H1 (cell line): ENCODE data around the gene STOML1. TPM values are rescaled to one million over a fixed set of nuclear protein-coding genes. Genes with fewer than 3 reads are reported as not detected.

Source experiments
- CTCF ChIA-PET: fragments of 300-600 bp; sonication (Branson Sonifier 250); formaldehyde crosslinking; loops from one replicate; lab custom pipeline; 2021; ENCODE audit not compliant: partially characterized antibody; lab: Charles Lee
- POLR2A ChIA-PET: fragments of 300-600 bp; sonication (Branson Sonifier 250); formaldehyde crosslinking; loops from one replicate; lab custom pipeline; 2021; ENCODE audit warnings: inconsistent platforms; ENCODE audit not compliant: partially characterized antibody; lab: Charles Lee
- DNase-seq, 2 experiments: peaks; one replicate each; pipeline versions ENCODE4 v3.0.0 to v3.0.0-alpha.2; 2010 to 2022; ENCODE audit warnings: low spot score in 2 of 2, low read depth in 1 of 2, mixed read lengths in 1 of 2
- FAIRE-seq: peaks from 2 replicates; lab custom pipeline; 2011; peaks lifted over from hg19 to GRCh38; lab: Jason Lieb, UNC
- H2AFZ ChIP-seq: 2 replicates; pipeline ENCODE4 v1.8.1; 2012; ENCODE audit warnings: low read length, inconsistent platforms
- H2AK5ac ChIP-seq: 2 replicates; pipeline ENCODE4 v1.6.1; 2013; ENCODE audit warnings: low read depth, low read length
- H2BK120ac ChIP-seq: replicated peaks from 2 replicates; pipeline ENCODE3; 2013; ENCODE audit warnings: low read depth, low read length, inconsistent platforms
- H2BK12ac ChIP-seq: 2 replicates; pipeline ENCODE4 v1.6.1; 2013; ENCODE audit warnings: low read depth, low read length
- H2BK15ac ChIP-seq: 2 replicates; pipeline ENCODE4 v1.6.1; 2013; ENCODE audit warnings: low read length
- H2BK20ac ChIP-seq: 2 replicates; pipeline ENCODE4 v1.6.1; 2013; ENCODE audit warnings: low read length
- H2BK5ac ChIP-seq: 2 replicates; pipeline ENCODE4 v1.6.1; 2013; ENCODE audit warnings: low read depth, low read length
- H3K14ac ChIP-seq: 2 replicates; pipeline ENCODE4 v1.6.1; 2013; ENCODE audit warnings: inconsistent platforms; ENCODE audit not compliant: insufficient read length
- H3K18ac ChIP-seq: 2 replicates; pipeline ENCODE4 v1.6.1; 2013; ENCODE audit warnings: low read length; ENCODE audit errors: extremely low read depth
- H3K23ac ChIP-seq: 2 replicates; pipeline ENCODE4 v1.6.1; 2013; ENCODE audit warnings: inconsistent platforms; ENCODE audit not compliant: insufficient read length
- H3K23me2 ChIP-seq: 2 replicates; pipeline ENCODE4 v1.6.1; 2013; ENCODE audit warnings: low read depth, low read length
- H3K27ac ChIP-seq: 2 replicates; pipeline ENCODE4 v1.6.1; 2011; ENCODE audit warnings: low read depth, low read length, inconsistent platforms
- H3K27me3 ChIP-seq, 4 experiments: replicated peaks in 1 of 4; 1 replicate in 1 of 4; 2 replicates in 3 of 4; pipeline versions ENCODE4 v1.6.1 to v1.8.1; 2011 to 2013; ENCODE audit warnings: low read length in 3 of 4, mild to moderate bottlenecking in 3 of 4, inconsistent platforms in 2 of 4, mixed read lengths in 2 of 4, moderate library complexity in 1 of 4; ENCODE audit not compliant: control insufficient read depth in 3 of 4, insufficient read depth in 3 of 4; ENCODE audit errors: extremely low read depth in 1 of 4
- H3K36me3 ChIP-seq, 4 experiments: 2 replicates each; pipeline versions ENCODE4 v1.6.1 to v1.8.1; 2011 to 2013; ENCODE audit warnings: mild to moderate bottlenecking in 4 of 4, low read length in 3 of 4, moderate library complexity in 2 of 4, control low read depth in 1 of 4, inconsistent platforms in 1 of 4; ENCODE audit not compliant: insufficient read depth in 4 of 4, control insufficient read depth in 2 of 4
- H3K4ac ChIP-seq: replicated peaks from 2 replicates; pipeline ENCODE3; 2013; ENCODE audit warnings: low read length, low read depth, mixed read lengths, inconsistent platforms; ENCODE audit not compliant: insufficient read length
- H3K4me1 ChIP-seq, 4 experiments: replicated peaks in 1 of 4; 1 replicate in 1 of 4; 2 replicates in 3 of 4; pipeline versions ENCODE4 v1.6.1 to v1.8.1; 2011 to 2013; ENCODE audit warnings: low read length in 3 of 4, inconsistent platforms in 2 of 4, mixed read lengths in 1 of 4; ENCODE audit not compliant: insufficient read depth in 4 of 4, control insufficient read depth in 3 of 4
- H3K4me2 ChIP-seq, 2 experiments: 2 replicates each; pipeline versions ENCODE4 v1.6.1 to v1.8.1; 2011 to 2013; ENCODE audit warnings: low read depth in 2 of 2, low read length in 2 of 2, control low read depth in 1 of 2, inconsistent platforms in 1 of 2, mild to moderate bottlenecking in 1 of 2; ENCODE audit not compliant: insufficient read depth in 1 of 2
- H3K4me3 ChIP-seq, 4 experiments: fragments of 200-600, 300-600 bp in 1 of 4; sonication (generic), shearing (Covaris generic), sonication (Bioruptor Twin) in 1 of 4; 2 replicates each; pipeline versions ENCODE4 v1.5.1 to v1.8.1; 2011 to 2016; ENCODE audit warnings: low read length in 4 of 4, low read depth in 3 of 4, control low read depth in 2 of 4, inconsistent platforms in 2 of 4, mild to moderate bottlenecking in 2 of 4, mixed read lengths in 1 of 4, moderate library complexity in 1 of 4; ENCODE audit not compliant: insufficient read depth in 2 of 4; ENCODE audit errors: extremely low read depth in 1 of 4
- H3K56ac ChIP-seq: replicated peaks from 2 replicates; pipeline ENCODE3; 2013; ENCODE audit warnings: low read depth, mild to moderate bottlenecking, mixed read lengths, low read length, inconsistent platforms; ENCODE audit not compliant: insufficient read length
- H3K79me1 ChIP-seq: 2 replicates; pipeline ENCODE4 v1.6.1; 2013; ENCODE audit warnings: low read depth, low read length, control low read depth
- H3K79me2 ChIP-seq, 2 experiments: 2 replicates each; pipeline versions ENCODE4 v1.6.1 to v1.8.1; 2012 to 2013; ENCODE audit warnings: low read length in 2 of 2, mild to moderate bottlenecking in 2 of 2, inconsistent platforms in 1 of 2; ENCODE audit not compliant: insufficient read depth in 2 of 2, control insufficient read depth in 1 of 2
- H3K9ac ChIP-seq, 4 experiments: replicated peaks in 1 of 4; 1 replicate in 1 of 4; 2 replicates in 3 of 4; pipeline versions ENCODE4 v1.6.1 to v1.8.1; 2011 to 2013; ENCODE audit warnings: low read depth in 3 of 4, low read length in 3 of 4, control low read depth in 2 of 4, mild to moderate bottlenecking in 2 of 4, moderate library complexity in 2 of 4, inconsistent platforms in 1 of 4; ENCODE audit errors: extremely low read depth in 1 of 4
- H3K9me3 ChIP-seq, 2 experiments: 2 replicates each; pipeline versions ENCODE4 v1.6.1 to v1.8.1; 2012 to 2013; ENCODE audit warnings: mild to moderate bottlenecking in 2 of 2, moderate library complexity in 2 of 2, control low read depth in 1 of 2, inconsistent platforms in 1 of 2, low read depth in 1 of 2, low read length in 1 of 2, mixed read lengths in 1 of 2; ENCODE audit not compliant: insufficient read depth in 2 of 2
- H4K20me1 ChIP-seq, 2 experiments: replicated peaks in 1 of 2; 2 replicates each; pipeline versions ENCODE3 to v1.8.1; 2011 to 2013; ENCODE audit warnings: inconsistent platforms in 2 of 2, low read length in 2 of 2, mild to moderate bottlenecking in 1 of 2; ENCODE audit not compliant: insufficient read depth in 2 of 2, control insufficient read depth in 1 of 2
- H4K5ac ChIP-seq: 2 replicates; pipeline ENCODE4 v1.6.1; 2013; ENCODE audit warnings: low read length, low read depth, mixed read lengths, inconsistent platforms; ENCODE audit not compliant: insufficient read length
- H4K8ac ChIP-seq: 2 replicates; pipeline ENCODE4 v1.8.0; 2013; ENCODE audit warnings: mild to moderate bottlenecking, moderate library complexity, low read length, inconsistent platforms; ENCODE audit not compliant: insufficient read depth; ENCODE audit errors: extremely low read depth
- H4K91ac ChIP-seq: replicated peaks from 2 replicates; pipeline ENCODE3; 2013; ENCODE audit warnings: low read length, mixed read lengths, inconsistent platforms; ENCODE audit not compliant: insufficient read length
- SIRT6 ChIP-seq: IDR thresholded peaks from one replicate; pipeline ENCODE4 v1.7.1; 2012; ENCODE audit warnings: low read length, inconsistent platforms
- WGBS, 2 experiments: shearing (Covaris generic) in 1 of 2; methylation state at CpG; one replicate each; pipeline versions ENCODE4 v1.1.6 to v1.1.7; 2013 to 2015; ENCODE audit warnings: low lambda C conversion rate in 2 of 2, mixed read lengths in 2 of 2, inconsistent platforms in 1 of 2, low coverage in 1 of 2, missing lambda C conversion rate in 1 of 2; ENCODE audit not compliant: insufficient replicate concordance in 2 of 2, insufficient coverage in 1 of 2, insufficient read length in 1 of 2; ENCODE audit errors: extremely low coverage in 1 of 2, missing lambda C conversion rate in 1 of 2; 5-methylcytosine and 5-hydroxymethylcytosine counted together
- polyA plus RNA-seq, 7 experiments: library from polyadenylated mRNA; depleted of rRNA in 3 of 7; stranded (reverse) in 5 of 7; unstranded in 2 of 7; fragments of >200 nt in 5 of 7; fragments of 200-250 nt in 2 of 7; gene quantifications; 1 replicate in 5 of 7; 2 replicates in 1 of 7; 4 replicates in 1 of 7; pipeline versions ENCODE4 v1.2.1 to v1.2.3, GENCODE V29; 2011 to 2013; ENCODE audit warnings: missing spikeins in 2 of 7, mixed read lengths in 2 of 7
- total RNA-seq: library from RNA; stranded (reverse); fragmentation: NEBNext Ultra II Directional; extraction: Animal tissue kit (Norgen Biotek cat#: 25700); gene quantifications from 2 replicates; pipeline ENCODE4 v1.2.1, GENCODE V29; 2021

The STOML1 gene
- total and polyA plus RNA-seq, 2 of the 8 experiments (the other 6 are each of a cell fraction or from before 2014, with no cell fraction given): 2.6 to 3.2 TPM

- Histone ChIP-seq H3K4me2 (no peak overlapping the region), H4K5ac (no peak overlapping the region), H3K27ac (no peak overlapping the region; the same call in 1 of the 2 replicates), H3K4me1 (peaks cover 0 to 7% (median 6%) of the 10 kb centered on the region in 4 experiments; a peak in 4 of 7 replicates), H2BK5ac (no peak overlapping the region), H3K4me3 (no peak overlapping the region), H2AFZ (no peak overlapping the region), H2AK5ac (no peak overlapping the region), H3K9me3 (no peaks in the 10 kb centered on the region), H2BK120ac (no peak overlapping the region), H4K8ac (no peak overlapping the region), H3K23ac (no peak overlapping the region), H3K9ac (no peak overlapping the region), H3K56ac (no peak overlapping the region), H2BK20ac (no peak overlapping the region), H3K27me3 (no peaks in the 10 kb centered on the region), H3K36me3 (peaks cover 0 to 4% (median 0%) of the 10 kb centered on the region in 4 experiments; a peak in 3 of 8 replicates), H3K23me2 (no peaks in the 10 kb centered on the region), H3K4ac (no peak overlapping the region), H3K14ac (no peak overlapping the region), H4K91ac (no peak overlapping the region), H3K18ac (peak overlapping the region; percentile 32; the same call in 1 of the 2 replicates), H3K79me1 (no peaks in the 10 kb centered on the region), H2BK15ac (no peak overlapping the region), H2BK12ac (peak overlapping the region; percentile 0; the same call in 1 of the 2 replicates), H4K20me1 (peaks cover 0 to 2% of the 10 kb centered on the region in 2 experiments), H3K79me2 (no peaks in the 10 kb centered on the region)
- WGBS, 2 experiments: 70% methylated on average over 21 of the region's 21 CpGs; no CpG with 5 or more reads in 1 of the 2 experiments
- ChIA-PET CTCF (interaction anchor here (0.6 to 13.0 kb wide), 44 partner anchors 9 to 1238 kb away, joined by 3 to 174 read pairs (median 5); partner anchors contain the start of genes PML and STOML1), POLR2A (interaction anchor here (1.0 to 2.7 kb wide), 3 partner anchors 9 to 85 kb away, joined by 6 to 9 read pairs (median 8); no protein-coding TSS in a partner anchor)
- DNase-seq (peak; percentile 58 to 84), FAIRE-seq (no peak)
- TF ChIP-seq SIRT6: no peak
Observed at GRCh38 chr15:74036271-74037170, 44.4 kb upstream of the STOML1 start.
